Measurements from ENCODE around the gene TMEM242.
"Not testable (repeated sequence)": the region's sequence is repeated elsewhere in the genome, so short reads cannot be mapped to it uniquely, and the experiment has no call there.

Gene TMEM242

GRCh38 chr6:157328108-157328692, 4.9 kb upstream of the TMEM242 start:
- H3K4me3 ChIP-seq (ENCODE audit: low read length), result no peak overlapping the region
- DNase-seq (ENCODE audit: low read depth, low spot score), result no peak

- DNase-seq (ENCODE audit: low read depth, low spot score), result no peak
- H3K4me3 ChIP-seq (ENCODE audit: low read length), result no peak overlapping the region
Observed at GRCh38 chr6:157326979-157327378, 3.7 kb upstream of the TMEM242 start.

GRCh38 chr6:157325069-157325805, 1.9 kb upstream of the TMEM242 start:
- H3K4me3 ChIP-seq (ENCODE audit: low read length), result no peak overlapping the region
- no peak for DNase-seq (ENCODE audit: low read depth, low spot score)

- H3K4me3 ChIP-seq (ENCODE audit: low read length), result peak overlapping the region; percentile 90
- DNase-seq (ENCODE audit: low read depth, low spot score), result no peak
Observed at GRCh38 chr6:157323966-157324300, 614 bp upstream of the TMEM242 start.

GRCh38 chr6:157322792-157323254, 496 bp downstream of the TMEM242 start:
- peak overlapping the region; percentile 90 for H3K4me3 ChIP-seq (ENCODE audit: low read length)
- DNase-seq (ENCODE audit: low read depth, low spot score), result no peak

- DNase-seq (ENCODE audit: low read depth, low spot score), result no peak
Observed at GRCh38 chr6:157316871-157317814, 6.2 kb downstream of the TMEM242 start.

GRCh38 chr6:157314705-157315321, 8.5 kb downstream of the TMEM242 start:
- no peak overlapping the region for H3K4me3 ChIP-seq (ENCODE audit: low read length)
- peak; percentile 75 for DNase-seq (ENCODE audit: low read depth, low spot score)

More at GRCh38 chr6:157316871-157317814, 6.2 kb downstream of the TMEM242 start:
- H3K4me3 ChIP-seq (ENCODE audit: low read length), result no peak overlapping the region

- DNase-seq (ENCODE audit: low read depth, low spot score), result no peak
- H3K4me3 ChIP-seq (ENCODE audit: low read length), result no peak overlapping the region
Observed at GRCh38 chr6:157313531-157314467, 9.5 kb downstream of the TMEM242 start.

GRCh38 chr6:157312757-157313156, 10.6 kb downstream of the TMEM242 start:
- no peak overlapping the region for H3K4me3 ChIP-seq (ENCODE audit: low read length)
- no peak for DNase-seq (ENCODE audit: low read depth, low spot score)

- not testable (repeated sequence) for DNase-seq (ENCODE audit: low read depth, low spot score); H3K4me3 ChIP-seq (ENCODE audit: low read length)
Observed at GRCh38 chr6:157310693-157311092, 12.6 kb downstream of the TMEM242 start.

GRCh38 chr6:157307661-157308060, 15.7 kb downstream of the TMEM242 start:
- no peak for DNase-seq (ENCODE audit: low read depth, low spot score)
- H3K4me3 ChIP-seq (ENCODE audit: low read length), result no peak overlapping the region

- no peak for DNase-seq (ENCODE audit: low read depth, low spot score)
- H3K4me3 ChIP-seq (ENCODE audit: low read length), result no peak overlapping the region
Observed at GRCh38 chr6:157305670-157306653, 17.4 kb downstream of the TMEM242 start.

- no peak overlapping the region for H3K4me3 ChIP-seq (ENCODE audit: low read length)
- no peak for DNase-seq (ENCODE audit: low read depth, low spot score)
Observed at GRCh38 chr6:157304899-157305663, 18.2 kb downstream of the TMEM242 start.

GRCh38 chr6:157302736-157303135, 20.6 kb downstream of the TMEM242 start:
- DNase-seq (ENCODE audit: low read depth, low spot score), result no peak
- no peak overlapping the region for H3K4me3 ChIP-seq (ENCODE audit: low read length)

GRCh38 chr6:157300436-157300835, 22.9 kb downstream of the TMEM242 start:
- DNase-seq (ENCODE audit: low read depth, low spot score), result no peak
- no peak overlapping the region for H3K4me3 ChIP-seq (ENCODE audit: low read length)

GRCh38 chr6:157300006-157300405, 23.3 kb downstream of the TMEM242 start:
- DNase-seq (ENCODE audit: low read depth, low spot score), result no peak
- no peak overlapping the region for H3K4me3 ChIP-seq (ENCODE audit: low read length)

Data from Jurkat, Clone E6-1 (cell line).